HG02678 (cell line): ENCODE data around the gene EXOSC1.
A peak's percentile ranks its signal among the peaks of the same experiment; 100 is the strongest.
"Not testable (repeated sequence)": the region's sequence is repeated elsewhere in the genome, so short reads cannot be mapped to it uniquely, and the experiment has no call there.

ENCODE experiments used
- ATAC-seq: cut with Tn5 transposase; IDR thresholded peaks from one replicate; pipeline ENCODE4 v1.9.1; 2021; ENCODE audit warnings: mild to moderate bottlenecking, moderate library complexity; ENCODE audit not compliant: unreplicated experiment

Gene EXOSC1

DNA sequence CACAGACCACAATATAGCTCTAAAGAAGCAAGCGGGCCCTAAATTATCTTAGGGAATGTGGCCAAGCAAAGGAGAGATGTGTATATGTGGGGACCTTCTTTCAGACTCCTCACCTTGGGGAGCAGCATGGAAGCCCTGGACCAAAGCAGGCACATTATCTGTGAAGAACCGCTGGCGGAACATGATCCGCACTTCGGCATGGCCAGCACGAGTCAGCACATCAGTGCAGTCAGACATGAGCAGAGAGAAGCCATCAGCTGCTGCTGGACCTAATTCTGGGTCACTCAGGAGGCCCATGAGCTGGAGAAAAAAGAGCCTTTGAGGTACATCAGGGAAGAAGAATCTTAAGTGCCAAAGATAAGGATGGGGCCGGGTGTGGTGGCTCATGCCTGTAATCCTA is 14.1 kb upstream of the EXOSC1 start:
- no peak for ATAC-seq

DNA sequence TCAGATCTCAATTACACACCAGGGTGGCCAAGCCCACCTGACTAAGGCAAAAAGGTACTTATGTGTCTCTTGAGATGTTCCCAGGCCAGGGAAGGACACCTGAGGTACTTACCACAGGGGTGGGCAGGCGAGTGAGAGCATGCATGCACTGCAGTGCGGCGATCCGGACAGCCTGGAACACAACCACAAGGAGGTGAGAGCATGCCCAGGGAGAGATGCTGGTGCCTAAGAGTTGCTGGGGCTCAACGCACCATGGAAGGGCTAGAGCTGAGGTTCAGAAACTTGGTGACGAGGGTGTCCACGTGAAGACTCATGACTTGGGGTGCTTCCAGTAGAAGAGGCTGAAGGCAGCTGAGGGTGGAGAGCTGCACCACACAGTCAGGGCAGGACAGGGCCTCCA is 13.3 kb upstream of the EXOSC1 start:
- ATAC-seq, result no peak

DNA sequence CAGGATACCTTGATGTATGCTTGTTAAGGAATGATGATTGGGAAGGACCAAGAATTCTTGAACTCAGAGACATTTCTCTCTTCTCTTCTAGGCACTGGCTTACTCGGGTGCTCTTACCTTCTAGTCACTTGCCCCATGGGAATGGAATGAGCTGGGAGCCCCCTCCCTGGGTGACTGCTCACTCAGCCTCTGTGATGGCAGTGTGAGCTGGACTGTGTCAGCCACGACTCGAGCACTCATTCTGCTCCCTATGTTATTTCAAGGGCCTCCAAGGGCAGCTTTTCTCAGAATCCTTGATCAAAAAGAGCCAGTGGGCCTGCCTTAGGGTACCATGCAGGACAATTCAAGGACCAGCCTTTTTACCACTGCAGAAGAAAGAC is 10.9 kb upstream of the EXOSC1 start:
- ATAC-seq, result no peak

DNA sequence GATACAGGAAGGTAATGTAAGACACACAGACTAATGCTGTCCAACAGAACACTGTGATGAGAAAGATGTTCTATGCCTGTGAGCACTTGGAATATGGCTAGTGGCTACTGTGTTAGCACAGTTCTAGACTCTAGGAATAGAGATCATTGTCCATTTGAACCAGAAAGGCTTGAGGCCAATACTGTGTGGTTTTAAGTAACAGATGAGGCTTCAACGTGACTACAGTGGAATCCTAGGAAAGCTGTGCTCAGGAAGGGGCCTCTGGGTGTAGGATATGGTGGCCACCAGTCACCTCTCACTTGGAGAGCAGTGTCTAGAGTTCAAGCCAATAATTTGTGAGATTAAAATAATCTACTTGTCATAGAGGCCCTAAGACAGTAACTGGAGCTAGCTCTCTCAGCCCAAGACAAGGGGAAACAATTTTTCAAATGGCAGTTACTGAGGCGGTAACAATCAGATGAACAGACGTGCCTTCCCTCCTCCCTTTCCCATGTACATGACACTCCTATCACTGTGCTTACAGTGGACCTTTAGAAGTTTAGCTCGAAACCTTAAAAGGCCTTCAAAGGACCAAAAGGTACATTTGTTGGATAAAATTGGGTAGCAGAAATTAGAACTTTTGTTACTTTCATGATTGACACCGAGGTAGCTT is 10.4 kb upstream of the EXOSC1 start:
- ATAC-seq, result no peak

DNA sequence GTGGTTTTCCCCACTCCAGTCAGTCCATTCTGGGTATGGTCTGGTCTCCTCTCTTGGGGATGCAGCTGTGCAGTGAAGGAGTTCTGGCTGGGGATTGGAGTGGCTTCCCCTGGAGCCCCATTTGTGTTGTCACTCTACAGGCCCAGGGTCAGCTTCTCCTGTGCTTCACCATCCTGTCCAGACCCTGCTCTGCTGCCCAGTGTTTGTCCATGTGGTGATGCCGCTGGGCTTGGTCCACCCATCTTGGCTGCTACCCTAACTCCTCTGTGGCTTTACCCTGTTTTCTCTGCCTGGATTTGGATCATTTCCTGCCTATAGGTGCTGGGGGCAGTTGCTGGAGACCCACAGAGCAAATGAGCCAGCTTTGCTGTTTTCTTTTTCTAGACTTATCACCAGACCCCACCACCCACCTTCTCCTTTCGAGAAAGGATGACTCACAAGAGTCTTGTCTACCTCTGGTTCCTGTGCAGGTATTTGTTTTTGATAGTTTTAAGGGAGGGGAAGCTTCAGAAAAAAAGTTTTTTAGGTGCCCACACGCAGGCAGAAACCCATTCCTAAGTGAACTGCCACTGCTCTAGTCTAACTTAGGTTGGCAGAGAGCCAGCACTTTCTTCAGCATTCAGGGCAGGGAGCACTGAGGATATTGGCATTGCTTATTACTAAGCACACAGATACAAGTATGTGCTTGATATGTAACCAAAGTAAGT is 8.7 kb upstream of the EXOSC1 start:
- no peak for ATAC-seq

DNA sequence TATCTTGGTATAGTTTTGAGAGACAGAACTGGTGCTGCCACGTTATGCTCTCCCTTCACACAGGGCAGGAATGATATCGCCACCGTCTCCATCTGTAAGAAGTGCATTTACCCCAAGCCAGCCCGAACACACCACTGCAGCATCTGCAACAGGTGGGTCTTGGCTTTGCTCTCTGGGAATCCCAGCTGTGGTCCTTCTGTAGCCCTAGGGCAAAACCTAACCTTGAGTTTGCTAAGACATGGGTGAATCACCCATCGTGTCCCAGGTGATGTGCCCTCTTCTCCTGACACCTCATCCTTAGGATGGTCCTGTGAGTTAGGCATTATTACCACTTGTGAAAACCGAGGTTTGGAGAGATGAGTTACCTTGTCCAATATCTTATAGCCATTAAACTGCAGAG is 6.5 kb upstream of the EXOSC1 start:
- no peak for ATAC-seq

DNA sequence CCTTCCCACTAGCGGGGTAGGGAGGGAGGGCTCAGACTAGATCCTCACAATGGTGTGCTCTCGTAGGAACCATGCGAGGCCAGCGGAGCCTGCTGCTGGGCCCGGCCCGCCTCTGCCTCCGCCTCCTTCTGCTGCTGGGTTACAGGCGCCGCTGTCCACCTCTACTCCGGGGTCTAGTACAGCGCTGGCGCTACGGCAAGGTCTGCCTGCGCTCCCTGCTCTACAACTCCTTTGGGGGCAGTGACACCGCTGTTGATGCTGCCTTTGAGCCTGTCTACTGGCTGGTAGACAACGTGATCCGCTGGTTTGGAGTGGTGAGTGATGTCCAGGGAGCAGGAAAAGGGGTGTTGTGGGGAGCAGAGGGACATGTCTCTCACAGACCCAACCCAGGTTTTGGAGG is 5.8 kb upstream of the EXOSC1 start:
- ATAC-seq, result no peak

DNA sequence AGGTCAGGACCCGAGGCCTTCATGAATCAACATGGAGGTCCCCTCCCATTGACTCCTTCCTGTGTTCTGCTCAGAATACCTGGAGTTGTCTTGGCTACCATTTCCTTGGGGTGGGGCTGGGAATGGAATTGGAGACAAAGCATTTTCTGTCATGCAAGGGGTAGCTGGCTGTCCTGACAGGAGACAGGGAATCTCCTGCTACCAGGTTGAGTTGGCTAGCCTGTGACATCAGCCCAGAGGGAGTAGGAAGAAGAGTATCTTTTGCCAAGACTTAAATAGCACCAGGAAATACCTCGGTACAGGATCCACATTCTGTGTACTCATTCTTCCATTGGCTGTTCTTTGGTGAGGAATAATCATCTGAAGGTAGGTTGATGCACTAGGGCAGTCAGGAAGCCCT is 5.0 kb upstream of the EXOSC1 start:
- ATAC-seq, result no peak

DNA sequence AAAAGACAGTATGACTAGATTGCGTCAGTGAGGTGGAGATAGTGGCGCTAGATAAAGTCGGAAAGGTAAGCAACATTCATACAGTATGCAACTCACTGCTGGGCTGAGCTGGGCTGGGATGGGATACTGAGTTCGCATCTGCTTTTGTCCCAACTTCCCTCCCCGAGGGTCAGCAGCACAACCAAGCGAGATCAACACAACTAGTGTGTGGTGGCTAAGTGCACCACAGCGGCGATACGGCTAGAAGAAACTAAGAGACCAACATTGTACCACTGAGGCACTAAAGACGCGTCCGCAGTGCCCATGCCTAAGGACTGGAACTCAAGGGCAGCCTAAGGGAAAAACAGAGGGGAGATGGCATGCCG is 467 bp downstream of the EXOSC1 start:
- no peak for ATAC-seq

DNA sequence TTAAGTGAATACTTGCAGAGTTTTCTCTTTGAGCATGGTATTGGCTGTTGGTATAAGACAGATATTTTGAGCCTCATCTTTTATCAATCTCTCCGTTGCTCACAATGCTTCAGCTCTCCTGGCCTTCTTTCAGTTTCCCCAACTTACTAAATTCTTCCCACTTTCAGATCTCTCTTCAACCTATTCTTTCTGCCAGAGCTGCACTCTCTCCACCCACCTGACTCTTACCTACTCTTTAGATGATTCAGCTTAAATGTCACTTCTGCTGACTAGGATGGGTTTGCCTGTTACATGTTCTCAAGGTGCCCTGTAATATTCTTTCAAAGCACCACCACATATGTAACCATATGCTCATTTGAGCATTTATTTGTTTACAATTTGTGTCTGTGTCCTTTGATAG is 1.6 kb downstream of the EXOSC1 start:
- ATAC-seq, result no peak

DNA sequence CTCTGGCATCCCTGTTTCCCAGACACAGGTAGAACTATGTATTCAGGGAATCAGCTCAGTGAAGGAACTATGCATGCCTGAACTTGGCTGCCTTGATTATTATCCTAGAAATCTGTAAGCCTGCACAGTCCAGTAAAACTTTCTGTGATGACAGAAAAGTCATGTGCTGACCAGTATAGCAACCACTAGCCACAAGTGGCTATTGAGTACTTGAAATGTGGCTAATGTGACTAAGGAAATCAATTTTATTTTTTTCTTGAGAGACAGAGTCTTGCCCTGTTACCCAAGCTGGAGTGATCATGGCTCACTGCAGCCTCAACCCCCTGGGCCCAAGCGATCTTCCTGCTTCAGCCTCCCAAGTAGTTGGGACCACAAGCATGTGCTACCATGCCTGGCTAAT is 3.5 kb downstream of the EXOSC1 start:
- ATAC-seq, result no peak

DNA sequence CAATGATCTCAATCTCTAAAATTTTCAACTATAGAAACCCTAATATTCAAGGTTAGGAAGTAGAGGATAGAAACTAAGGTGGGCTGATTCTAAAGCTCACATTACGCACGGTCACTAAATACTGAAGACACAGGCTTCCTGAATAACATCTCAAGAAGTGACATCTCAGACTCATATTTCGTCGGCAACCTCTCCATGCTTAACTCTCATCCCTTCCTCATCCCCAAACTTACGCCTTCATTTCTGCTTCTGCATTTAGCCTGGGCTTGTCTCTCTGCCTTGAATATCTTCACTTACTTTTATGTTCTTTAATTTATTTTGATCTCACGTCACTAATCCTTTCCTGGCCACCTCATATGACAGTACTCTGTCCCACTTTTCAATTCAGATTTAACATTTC is 10.6 kb downstream of the EXOSC1 start:
- ATAC-seq, result no peak

DNA sequence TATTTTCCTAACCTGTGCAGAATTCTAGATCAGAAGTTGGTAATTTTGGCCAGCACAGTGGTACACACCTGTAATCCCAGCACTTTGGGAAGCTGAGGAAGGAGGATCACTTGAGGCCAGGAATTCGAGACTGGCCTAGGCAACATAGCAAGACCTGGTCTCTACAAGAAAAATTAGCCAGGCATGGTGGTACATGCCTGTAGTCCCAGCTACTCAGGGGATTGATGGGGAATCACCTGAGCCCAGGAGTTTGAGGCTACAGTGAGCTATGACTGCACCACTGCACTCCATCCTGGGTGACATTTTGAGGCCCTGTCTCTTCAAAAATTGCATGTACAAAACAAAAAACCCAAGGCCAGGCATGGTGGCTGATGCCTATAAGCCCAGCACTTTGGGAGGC is 11.2 kb downstream of the EXOSC1 start:
- no peak for ATAC-seq

DNA sequence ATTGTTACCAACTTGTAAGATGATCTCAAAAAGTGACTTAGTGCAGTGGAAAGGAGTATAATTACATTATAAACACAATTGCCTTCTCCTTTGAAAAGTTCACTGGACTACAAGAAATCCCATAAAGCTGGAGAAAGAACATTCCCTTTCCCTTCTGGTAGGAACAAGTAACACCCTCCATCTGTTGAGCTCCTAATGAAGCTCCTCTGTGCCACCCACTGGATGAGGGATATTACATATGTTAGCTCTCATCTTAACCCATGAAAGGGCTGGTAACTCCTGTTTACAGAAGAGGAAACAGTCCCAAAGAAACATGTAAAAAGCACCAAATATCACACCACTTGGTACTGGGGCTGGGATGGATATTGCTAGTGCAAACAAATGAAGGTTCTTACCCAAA is 11.8 kb downstream of the EXOSC1 start:
- ATAC-seq, result no peak

DNA sequence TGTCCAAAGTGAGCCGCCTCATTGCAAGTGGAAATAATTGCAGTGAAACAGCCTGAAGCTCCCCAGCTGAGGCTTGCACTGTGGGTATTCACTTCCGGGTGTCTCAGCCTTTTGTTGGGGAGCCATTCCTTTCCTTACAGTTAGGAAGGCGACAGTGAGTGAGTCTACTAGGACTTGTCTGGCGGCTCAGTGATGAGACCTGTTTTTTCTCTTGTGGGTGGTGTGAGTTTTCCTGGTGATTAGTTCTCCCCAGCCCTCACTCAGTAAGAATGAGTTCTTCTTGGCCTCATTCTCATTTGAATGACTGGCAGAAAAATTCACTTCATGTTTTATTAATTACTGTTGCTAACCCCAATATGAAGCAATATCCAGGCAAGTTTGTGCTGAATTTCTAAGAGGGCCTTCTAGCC is 17.2 kb downstream of the EXOSC1 start:
- ATAC-seq, result no peak

DNA sequence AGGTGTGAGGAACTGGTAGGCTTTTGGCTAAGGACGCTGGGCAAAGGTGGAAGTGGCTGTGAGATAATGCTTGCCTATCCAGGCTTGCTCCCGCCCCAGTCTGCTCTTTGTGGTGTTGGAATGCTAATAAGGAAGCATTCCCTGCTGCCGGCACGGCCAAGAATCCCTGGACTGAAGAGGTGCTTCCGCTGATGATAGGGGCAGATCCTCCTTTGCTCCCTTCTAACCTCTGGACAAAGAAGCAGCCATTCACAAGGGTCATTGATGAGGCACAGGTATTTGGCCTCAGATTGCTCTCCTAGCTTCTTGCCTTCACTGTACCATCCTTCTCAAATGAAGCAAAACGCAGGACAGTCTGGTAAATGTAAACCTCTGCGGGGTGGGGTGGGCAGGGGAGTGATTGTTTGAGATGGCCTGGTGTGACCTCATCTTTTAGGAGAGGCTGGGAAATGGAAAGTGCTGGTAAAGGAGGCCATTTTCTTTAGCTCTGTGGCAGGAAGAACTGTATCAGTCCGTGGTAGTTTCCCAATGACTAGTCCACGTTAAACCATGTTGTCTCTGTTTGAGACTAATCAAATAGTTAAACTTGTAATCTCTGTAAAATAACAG is 18.1 kb downstream of the EXOSC1 start:
- no peak for ATAC-seq

DNA sequence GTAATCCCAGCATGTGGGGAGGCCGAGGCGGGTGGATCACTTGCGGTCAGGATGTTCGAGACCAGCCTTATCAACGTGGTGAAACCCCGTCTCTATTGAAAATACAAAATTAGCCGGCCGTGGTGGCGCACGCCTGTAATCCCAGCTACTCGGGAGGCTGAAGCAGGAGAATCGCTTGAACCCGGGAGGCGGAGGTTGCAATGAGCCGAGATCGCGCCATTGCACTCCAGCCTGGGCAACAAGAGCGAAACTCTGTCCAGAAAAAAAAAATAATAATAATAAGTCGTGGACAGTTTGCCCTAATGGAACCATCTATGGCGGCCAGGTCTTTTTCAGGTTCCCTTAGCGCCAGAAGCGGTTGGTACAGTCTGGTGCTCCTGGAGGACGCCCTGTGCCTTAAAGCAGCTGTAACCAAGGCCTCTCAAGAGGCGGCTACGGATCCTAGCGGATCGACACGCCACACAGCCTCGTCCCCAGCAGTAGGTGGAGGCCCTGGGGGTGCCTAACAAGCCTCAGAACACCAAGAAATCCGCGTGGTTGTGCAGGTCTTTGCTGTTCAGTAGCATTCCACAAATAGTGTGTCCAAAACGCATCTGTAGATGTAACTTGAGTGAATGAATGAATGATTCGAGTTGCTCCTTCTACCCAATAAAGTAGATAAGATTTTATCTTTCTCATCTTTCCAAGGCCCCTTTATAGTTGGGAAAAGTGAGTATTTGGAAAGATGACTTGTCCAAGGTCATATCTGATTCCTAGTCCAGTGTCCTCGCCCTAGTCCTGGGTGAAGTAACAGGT is 18.8 kb downstream of the EXOSC1 start:
- no peak for ATAC-seq

DNA sequence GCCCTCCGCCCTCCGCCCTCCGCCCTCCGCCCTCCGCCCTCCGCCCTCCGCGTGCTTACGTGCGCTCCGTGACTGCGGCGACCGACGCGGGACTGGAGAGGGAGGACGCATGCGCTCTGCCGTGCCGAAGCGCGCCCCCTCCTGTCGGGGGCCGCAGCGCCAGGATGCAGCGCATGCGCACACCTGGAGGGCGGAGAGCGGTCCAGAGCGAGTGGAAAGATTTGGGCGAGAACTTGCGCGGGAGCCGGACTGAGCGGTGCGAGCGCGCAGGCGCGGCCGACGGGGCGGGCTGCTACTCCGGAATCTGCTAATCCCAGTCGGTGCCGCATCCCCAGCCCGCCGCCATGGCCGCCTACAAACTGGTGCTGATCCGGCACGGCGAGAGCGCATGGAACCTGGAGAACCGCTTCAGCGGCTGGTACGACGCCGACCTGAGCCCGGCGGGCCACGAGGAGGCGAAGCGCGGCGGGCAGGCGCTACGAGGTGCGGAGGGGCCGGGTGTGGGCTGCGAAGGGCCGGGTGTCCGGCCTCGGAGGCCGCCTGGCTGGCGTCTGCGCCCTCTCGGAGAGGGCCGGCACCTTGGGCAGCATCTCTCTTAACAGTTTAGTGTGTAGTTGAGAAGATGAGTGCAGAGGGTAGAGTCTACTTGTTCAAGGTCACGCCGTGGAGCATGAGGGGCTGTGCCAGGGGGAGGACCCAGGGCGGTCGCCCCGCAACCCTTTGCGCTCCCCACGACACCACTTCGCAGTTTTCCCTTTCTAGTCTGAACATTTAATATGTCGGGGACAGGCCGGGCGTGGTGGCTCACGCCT is 19.6 kb downstream of the EXOSC1 start, which contains the start of gene PGAM1:
Gene PGAM1 (plus strand): TSS at position 228 of the 812 bp plus-strand sequence. CDS start 117 bp downstream, at position 345.
- ATAC-seq, result peak; percentile 88

DNA sequence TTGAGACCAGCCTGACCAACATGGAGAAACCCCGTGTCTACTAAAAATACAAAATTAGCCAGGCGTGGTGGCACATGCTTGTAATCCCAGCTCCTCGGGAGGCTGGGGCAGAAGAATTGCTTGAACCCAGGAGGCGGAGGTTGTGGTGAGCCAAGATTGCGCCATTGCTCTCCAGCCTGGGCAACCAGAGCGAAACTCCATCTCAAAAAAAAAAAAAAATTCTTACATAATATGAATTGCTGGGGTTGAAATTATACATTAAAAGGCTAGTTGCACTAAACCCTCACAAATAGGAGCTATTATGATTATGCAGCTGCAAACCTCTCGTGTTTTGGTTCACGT is 22.1 kb downstream of the EXOSC1 start:
- ATAC-seq, result not testable (repeated sequence)

DNA sequence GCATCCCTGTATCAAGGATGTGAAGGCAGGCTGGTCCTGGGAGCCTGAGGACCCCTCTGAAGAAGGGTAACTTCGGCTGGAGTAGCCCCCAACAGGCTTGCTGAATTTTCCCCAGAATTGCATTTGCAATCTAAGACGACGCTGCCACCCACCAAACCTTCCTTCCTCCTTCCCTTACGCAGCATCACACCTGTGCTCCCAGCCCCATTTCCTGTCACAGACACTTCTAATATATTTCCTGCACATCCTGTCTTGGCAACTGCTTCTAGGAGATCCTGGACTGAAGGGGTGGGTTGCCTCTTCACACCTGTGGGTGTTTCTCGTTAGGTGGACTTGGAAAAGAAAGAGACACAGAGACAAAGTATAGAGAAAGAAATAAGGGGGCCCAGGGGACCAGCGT is 29.2 kb downstream of the EXOSC1 start:
- no peak for ATAC-seq

DNA sequence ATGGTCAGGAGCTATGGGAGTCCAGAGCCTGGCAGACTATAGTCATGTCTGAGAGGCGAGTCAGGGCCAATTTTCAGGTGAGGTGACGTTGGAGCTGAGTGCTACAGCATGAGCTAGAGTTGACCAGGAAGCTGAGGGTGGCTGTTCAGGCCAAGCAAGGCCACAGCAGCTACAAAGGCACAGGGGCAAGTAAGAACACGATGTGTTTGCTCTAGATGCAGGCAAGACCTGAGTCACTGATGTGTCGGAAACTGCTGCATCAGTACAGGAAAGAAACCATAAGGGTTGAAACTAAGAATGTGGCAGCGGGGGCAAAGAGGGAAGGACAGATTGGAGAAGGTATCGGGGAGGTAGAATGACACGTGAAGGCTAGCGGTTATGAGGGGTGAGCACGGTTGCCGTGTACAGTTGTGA is 32.9 kb downstream of the EXOSC1 start:
- no peak for ATAC-seq
